A673 (cell line): ENCODE results near the gene NEDD8. TPM values are rescaled to one million over a fixed set of nuclear protein-coding genes. Genes with fewer than 3 reads are reported as not detected.

Experiments used
- BruUV-seq: library from RNA; stranded (reverse); fragments of 400-500 nt; replicated peaks from 2 replicates; lab custom pipeline; 2021; lab: Mats Ljungman, UMichigan
- CTCF ChIA-PET: fragments of 300-600 bp; sonication (Branson Sonifier 250); formaldehyde crosslinking; loops from one replicate; lab custom pipeline; 2022; ENCODE audit warnings: antibody characterized with exemption; lab: Charles Lee
- POLR2A ChIA-PET: fragments of 300-600 bp; sonication (Branson Sonifier 250); formaldehyde crosslinking; loops from one replicate; lab custom pipeline; 2022; ENCODE audit warnings: antibody characterized with exemption; ENCODE audit not compliant: low non-redundant PET; lab: Charles Lee
- DNase-seq: peaks from one replicate; pipeline ENCODE4 v3.0.0-alpha.2; 2015; ENCODE audit warnings: low spot score
- H3K27ac ChIP-seq: fragments of 200-600 bp; sonication (generic); 2 replicates; pipeline ENCODE4 v1.5.1; 2016; ENCODE audit warnings: mixed run types, low read depth, mild to moderate bottlenecking, mixed read lengths, antibody characterized with exemption, low read length; ENCODE audit not compliant: poor library complexity, severe bottlenecking
- H3K27me3 ChIP-seq: fragments of 200-600 bp; sonication (generic); replicated peaks from 2 replicates; pipeline ENCODE4 v1.6.1; 2017; ENCODE audit warnings: mixed run types, low read depth, mild to moderate bottlenecking, mixed read lengths, antibody characterized with exemption, low read length; ENCODE audit not compliant: insufficient read depth, poor library complexity
- H3K36me3 ChIP-seq: fragments of 200-600 bp; sonication (generic); 2 replicates; pipeline ENCODE4 v1.6.1; 2016; ENCODE audit warnings: mixed run types, mild to moderate bottlenecking, mixed read lengths, antibody characterized with exemption, low read length; ENCODE audit not compliant: insufficient read depth, poor library complexity, severe bottlenecking
- H3K4me1 ChIP-seq: fragments of 200-600 bp; sonication (generic); 2 replicates; pipeline ENCODE4 v1.6.1; 2017; ENCODE audit warnings: mixed run types, mild to moderate bottlenecking, mixed read lengths, antibody characterized with exemption, low read length; ENCODE audit not compliant: insufficient read depth, poor library complexity, severe bottlenecking
- H3K4me3 ChIP-seq: fragments of 200-600 bp; sonication (generic); 2 replicates; pipeline ENCODE4 v1.5.1; 2016; ENCODE audit warnings: low read depth, mixed run types, mild to moderate bottlenecking, mixed read lengths, low read length; ENCODE audit not compliant: poor library complexity, severe bottlenecking
- H3K9me3 ChIP-seq: fragments of 200-600 bp; sonication (generic); 2 replicates; pipeline ENCODE4 v1.6.1; 2016; ENCODE audit warnings: mixed run types, low read depth, mild to moderate bottlenecking, mixed read lengths, antibody characterized with exemption, low read length; ENCODE audit not compliant: poor library complexity, severe bottlenecking
- CTCF ChIP-seq: fragments of 300-800, 200-600 bp; sonication (generic); conservative IDR thresholded peaks from 2 replicates; pipeline ENCODE4 v1.5.1; 2017; ENCODE audit warnings: low read depth, mild to moderate bottlenecking, antibody characterized with exemption, low read length, moderate library complexity, mixed read lengths
- EZH2 ChIP-seq: fragments of 200-600 bp; sonication (generic); IDR thresholded peaks from 2 replicates; pipeline ENCODE4 v1.6.1; 2017; ENCODE audit warnings: borderline replicate concordance, low read depth, mild to moderate bottlenecking, mixed read lengths, antibody characterized with exemption, low read length; ENCODE audit not compliant: poor library complexity, severe bottlenecking
- intact Hi-C: fragments of 100-400 bp; cut with micrococcal nuclease; formaldehyde crosslinking; loops from one replicate; pipeline ENCODE4 v1.10.0; 2022; ENCODE audit not compliant: unreplicated experiment
- total RNA-seq: library from RNA; stranded (reverse); gene quantifications from 2 replicates; pipeline ENCODE4 v1.2.3, GENCODE V29; 2021

NEDD8 gene
- total RNA-seq, 1 experiment from 2014 or later = 266 TPM

- BruUV-seq = no TSS peak
- POLR2A ChIA-PET = no interaction called here
- H3K36me3 ChIP-seq = peaks cover 60% of the 10 kb centered on the region
Observed at GRCh38 chr14:24236689-24237462, 4.7 kb upstream of the NEDD8 start.

GRCh38 chr14:24235804-24236688, 3.9 kb upstream of the NEDD8 start:
- Histone ChIP-seq H3K27me3 (no peaks in the 10 kb centered on the region), H3K36me3 (peaks cover 60% of the 10 kb centered on the region), H3K4me3 (no peak overlapping the region), H3K9me3 (no peaks in the 10 kb centered on the region), H3K4me1 (peaks cover 12% of the 10 kb centered on the region), H3K27ac (no peak overlapping the region)
- intact Hi-C loops = no loop called here
- DNase-seq = no peak
- BruUV-seq = no TSS peak
- CTCF ChIA-PET = no interaction called here
- POLR2A ChIA-PET = no interaction called here
- no peak for TF ChIP-seq CTCF

More at GRCh38 chr14:24236689-24237462, 4.7 kb upstream of the NEDD8 start:
- Histone ChIP-seq H3K4me1 (peaks cover 13% of the 10 kb centered on the region), H3K4me3 (no peak overlapping the region), H3K27me3 (no peaks in the 10 kb centered on the region), H3K27ac (no peak overlapping the region), H3K9me3 (no peaks in the 10 kb centered on the region)
- TF ChIP-seq CTCF = no peak
- TF ChIP-seq EZH2 = no peak
- CTCF ChIA-PET = no interaction called here
- no peak for DNase-seq
- intact Hi-C loops = no loop called here

GRCh38 chr14:24234095-24235005, 2.2 kb upstream of the NEDD8 start:
- no peak for TF ChIP-seq CTCF
- no peak for TF ChIP-seq EZH2
- Histone ChIP-seq H3K4me1 (peaks cover 15% of the 10 kb centered on the region), H3K27ac (no peak overlapping the region), H3K4me3 (peak overlapping the region; percentile 77), H3K9me3 (no peaks in the 10 kb centered on the region), H3K27me3 (no peaks in the 10 kb centered on the region), H3K36me3 (peaks cover 44% of the 10 kb centered on the region)
- CTCF ChIA-PET = no interaction called here
- no peak for DNase-seq
- no TSS peak for BruUV-seq
- intact Hi-C loops = no loop called here
- POLR2A ChIA-PET = interaction anchor here (0.6 kb wide), 1 partner anchor 7 kb away, joined by 3 read pairs; no protein-coding TSS in a partner anchor
